Measurements from ENCODE around the gene NOL9.

- no peak for TF ChIP-seq EZH2 (IDR thresholded peaks at IDR 0.05; ENCODE audit: insufficient read depth, low read length)
- TF ChIP-seq CTCF (IDR thresholded peaks at IDR 0.05; ENCODE audit: insufficient read depth, low read depth, low read length) = no peak
Measured at GRCh38 chr1:6596886-6597776, 42.8 kb upstream of the NOL9 start.

Data from astrocyte (in vitro differentiated cells and primary cell).